GM12891 (cell line): ENCODE data around the gene WDR90.

ENCODE experiments used
- DNase-seq: peaks from one replicate; pipeline ENCODE4 v3.0.0; 2011; ENCODE audit warnings: low spot score; ENCODE audit not compliant: insufficient read length
- FAIRE-seq: peaks from 2 replicates; lab custom pipeline; 2011; peaks lifted over from hg19 to GRCh38; lab: Jason Lieb, UNC
- PAX5 ChIP-seq: IDR thresholded peaks from 2 replicates; pipeline ENCODE4 v1.6.1; 2011; ENCODE audit warnings: low read length, moderate library complexity, mild to moderate bottlenecking; ENCODE audit not compliant: insufficient read depth, severe bottlenecking
- POLR2A ChIP-seq: IDR thresholded peaks from 2 replicates; pipeline ENCODE4 v1.6.1; 2011; ENCODE audit warnings: low read depth, low read length, control low read depth
- POLR2AphosphoS5 ChIP-seq: IDR thresholded peaks from 2 replicates; pipeline ENCODE4 v1.6.1; 2011; ENCODE audit warnings: low read depth, low read length, control low read depth
- POU2F2 ChIP-seq: IDR thresholded peaks from 2 replicates; pipeline ENCODE4 v1.6.1; 2011; ENCODE audit warnings: low read depth, mild to moderate bottlenecking, control low read depth, low read length, moderate library complexity
- SPI1 ChIP-seq: IDR thresholded peaks from 2 replicates; pipeline ENCODE4 v1.6.1; 2011; ENCODE audit warnings: low read depth, low read length, control low read depth
- TAF1 ChIP-seq: IDR thresholded peaks from 2 replicates; pipeline ENCODE4 v1.6.1; 2011; ENCODE audit warnings: low read depth, low read length, control low read depth

Gene WDR90

DNA sequence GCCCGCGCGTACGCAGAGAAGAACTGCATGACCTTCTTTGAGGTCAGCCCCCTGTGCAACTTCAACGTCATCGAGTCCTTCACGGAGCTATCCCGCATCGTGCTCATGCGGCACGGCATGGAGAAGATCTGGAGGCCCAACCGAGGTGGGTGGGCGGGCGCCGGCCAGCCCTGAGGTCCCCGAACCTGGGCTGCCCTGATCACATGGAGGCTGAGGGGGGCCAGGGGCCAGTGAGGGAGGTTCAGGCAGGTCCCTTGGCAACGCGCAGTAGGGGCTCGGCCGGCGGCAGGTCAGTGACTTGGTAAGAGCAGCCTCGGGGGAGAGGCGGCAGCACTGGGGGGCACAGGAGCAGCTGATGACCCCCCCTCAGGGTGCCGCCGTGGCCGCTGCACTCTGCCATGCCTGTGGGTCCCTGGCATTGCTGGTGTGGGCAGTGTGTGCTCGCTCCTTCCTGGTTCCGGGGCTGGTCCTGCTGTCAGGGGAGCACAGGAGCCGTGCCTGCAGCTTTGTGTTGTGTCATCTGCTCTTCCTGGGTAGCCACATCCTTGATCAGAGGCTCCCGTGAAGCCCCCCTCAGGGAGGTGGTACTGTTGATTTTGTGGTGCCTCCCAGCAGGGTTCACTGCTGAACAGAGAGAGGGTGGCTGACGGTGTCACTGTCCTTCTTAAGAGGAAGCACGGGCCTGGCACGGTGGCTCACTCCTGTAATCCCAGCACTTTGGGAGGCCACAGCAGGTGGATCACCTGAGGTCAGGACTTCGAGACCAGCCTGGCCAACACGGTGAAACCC is 23.0 kb upstream of the WDR90 start:
- no peak for FAIRE-seq
- TF ChIP-seq POLR2AphosphoS5 (no peak), SPI1 (no peak), PAX5 (no peak), POLR2A (no peak), TAF1 (no peak), POU2F2 (no peak)
- DNase-seq = no peak

DNA sequence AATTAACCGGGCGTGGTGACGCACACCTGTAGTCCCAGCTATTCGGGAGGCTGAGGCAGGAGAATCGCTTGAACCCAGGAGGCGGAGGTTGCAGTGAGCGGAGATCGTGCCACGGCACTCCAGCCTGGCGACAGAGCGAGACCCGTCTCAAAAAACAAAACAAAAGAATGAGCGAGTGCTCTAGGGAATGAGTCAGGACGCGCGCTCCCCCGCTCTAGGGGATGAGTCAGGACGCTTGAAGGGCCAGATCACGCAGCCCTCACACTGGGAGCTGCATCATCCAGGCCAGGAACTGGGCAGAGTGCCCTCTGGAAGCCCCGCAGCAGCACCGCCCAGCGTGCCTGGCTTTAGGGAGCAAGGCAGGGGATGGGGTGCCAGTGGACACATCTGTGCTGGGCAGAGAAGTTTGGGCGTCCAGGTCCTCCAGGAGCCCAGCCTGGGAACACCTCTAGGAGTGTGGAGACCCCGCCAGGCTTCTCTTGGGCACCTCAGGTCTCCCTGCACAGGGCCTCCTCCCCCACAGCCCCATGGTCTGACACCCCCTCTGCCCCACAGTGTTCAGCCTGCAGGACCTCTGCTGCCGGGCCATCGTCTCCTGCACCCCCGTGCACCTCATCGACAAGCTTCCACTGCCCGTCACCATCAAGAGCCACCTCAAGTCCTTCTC is 22.2 kb upstream of the WDR90 start:
- no peak for FAIRE-seq
- no peak for TF ChIP-seq TAF1
- TF ChIP-seq POU2F2 = no peak
- TF ChIP-seq PAX5 = no peak
- no peak for TF ChIP-seq POLR2AphosphoS5
- TF ChIP-seq SPI1 = no peak
- TF ChIP-seq POLR2A = no peak
- DNase-seq = no peak

GRCh38 chr16:627454-628239 is 21.5 kb upstream of the WDR90 start:
- TF ChIP-seq SPI1 = no peak
- TF ChIP-seq TAF1 = no peak
- TF ChIP-seq POLR2AphosphoS5 = no peak
- TF ChIP-seq POU2F2 = no peak
- no peak for TF ChIP-seq POLR2A
- TF ChIP-seq PAX5 = no peak
- FAIRE-seq = no peak
- no peak for DNase-seq

DNA sequence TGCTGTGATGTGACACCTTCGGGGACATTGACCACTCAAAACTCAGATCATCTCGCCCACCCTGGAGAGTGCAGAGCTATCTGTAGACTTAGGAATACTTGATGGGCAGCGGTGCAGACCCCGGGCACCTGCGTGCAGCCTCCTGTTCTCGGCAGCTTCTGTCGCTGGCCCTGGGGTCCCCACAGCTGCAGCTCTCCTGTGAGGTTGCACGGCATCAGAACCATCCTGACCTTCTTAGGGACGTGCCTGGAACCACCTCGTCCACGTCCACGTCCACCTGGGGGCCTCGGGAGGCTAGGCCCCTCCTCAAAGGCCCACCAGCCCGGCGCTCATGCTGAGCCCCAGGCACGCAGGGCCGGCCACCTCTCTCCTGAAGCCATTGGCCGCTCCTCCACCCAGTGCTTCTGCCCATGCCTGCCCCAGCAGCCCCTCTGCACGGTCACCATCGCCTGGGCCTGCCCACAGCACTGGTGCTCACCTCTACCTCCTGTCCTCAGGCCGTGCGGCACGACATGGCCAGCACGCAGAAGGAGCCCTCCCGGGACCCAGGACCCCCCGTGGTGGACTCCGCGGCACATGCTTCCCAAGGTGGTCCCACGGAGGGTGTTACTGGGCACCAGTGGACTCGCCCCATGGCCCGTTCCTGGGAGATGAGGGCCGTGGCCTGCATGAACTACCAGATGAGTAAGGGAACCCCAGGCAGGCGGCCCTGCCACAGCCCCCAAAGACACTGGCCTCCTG is 20.7 kb upstream of the WDR90 start:
- DNase-seq (no peak), FAIRE-seq (no peak)
- no peak for TF ChIP-seq POLR2A
- no peak for TF ChIP-seq TAF1
- TF ChIP-seq POU2F2 = no peak
- TF ChIP-seq SPI1 = no peak
- no peak for TF ChIP-seq POLR2AphosphoS5
- TF ChIP-seq PAX5 = no peak

DNA sequence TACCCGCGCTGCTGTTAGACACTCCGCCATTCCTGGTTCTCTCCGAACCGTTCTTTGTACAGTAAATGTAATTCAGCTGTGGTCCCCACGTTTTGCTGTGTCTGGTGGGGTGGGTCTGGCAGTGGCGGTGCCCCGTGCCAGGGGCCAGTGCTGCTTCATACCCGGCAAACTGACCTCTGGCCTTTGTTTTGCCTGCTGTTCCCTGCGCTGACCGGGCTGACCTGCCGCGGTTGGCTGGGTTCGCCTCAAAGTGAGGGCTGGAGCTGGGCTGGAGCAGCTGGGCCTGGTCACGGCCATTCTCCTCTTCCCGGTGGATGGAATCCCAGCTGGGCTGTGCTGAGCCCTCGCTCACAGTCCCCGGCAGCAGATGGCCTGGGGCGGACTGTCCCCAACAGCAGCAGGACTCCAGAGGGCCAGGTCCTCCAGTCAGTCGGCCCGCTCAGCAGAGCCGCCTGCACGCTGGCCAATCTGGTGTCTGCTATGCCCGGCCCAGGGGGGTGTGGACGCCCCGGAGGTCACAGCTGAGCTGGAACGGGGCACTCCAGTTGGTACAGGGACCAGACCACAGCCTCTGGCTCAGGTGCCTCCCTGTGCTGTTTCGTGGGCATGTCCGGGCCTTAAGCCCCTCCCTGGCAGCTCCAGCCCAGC is 19.9 kb upstream of the WDR90 start:
- FAIRE-seq = no peak

DNA sequence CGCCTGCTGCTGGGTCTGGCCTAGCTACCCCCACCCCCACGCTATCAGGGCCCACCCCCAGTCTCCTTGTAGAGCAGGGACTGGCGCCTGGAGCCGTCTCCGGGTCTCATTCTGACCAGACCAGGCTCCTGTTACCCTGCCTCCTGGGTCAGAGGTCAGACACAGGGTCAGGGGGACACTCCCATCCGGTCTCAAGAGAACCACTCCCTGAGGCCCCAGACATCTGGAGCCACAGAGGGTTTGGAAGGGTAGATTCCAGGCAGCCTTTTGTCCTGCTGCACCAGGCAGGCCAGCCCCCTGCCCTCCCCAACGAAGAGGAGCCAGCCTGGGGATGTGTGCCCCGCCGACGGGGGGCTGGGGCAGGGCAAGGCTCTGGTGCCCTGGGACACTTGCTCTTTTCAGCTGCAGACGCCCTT is 19.3 kb upstream of the WDR90 start:
- no peak for FAIRE-seq
- TF ChIP-seq POU2F2 (no peak), POLR2AphosphoS5 (no peak), SPI1 (no peak), POLR2A (no peak), TAF1 (no peak), PAX5 (no peak)
- DNase-seq = no peak

More for the DNA sequence above, 19.9 kb upstream of the WDR90 start:
- no peak for DNase-seq
- TF ChIP-seq POU2F2 (no peak), PAX5 (no peak), POLR2A (no peak), TAF1 (no peak), POLR2AphosphoS5 (no peak), SPI1 (no peak)

DNA sequence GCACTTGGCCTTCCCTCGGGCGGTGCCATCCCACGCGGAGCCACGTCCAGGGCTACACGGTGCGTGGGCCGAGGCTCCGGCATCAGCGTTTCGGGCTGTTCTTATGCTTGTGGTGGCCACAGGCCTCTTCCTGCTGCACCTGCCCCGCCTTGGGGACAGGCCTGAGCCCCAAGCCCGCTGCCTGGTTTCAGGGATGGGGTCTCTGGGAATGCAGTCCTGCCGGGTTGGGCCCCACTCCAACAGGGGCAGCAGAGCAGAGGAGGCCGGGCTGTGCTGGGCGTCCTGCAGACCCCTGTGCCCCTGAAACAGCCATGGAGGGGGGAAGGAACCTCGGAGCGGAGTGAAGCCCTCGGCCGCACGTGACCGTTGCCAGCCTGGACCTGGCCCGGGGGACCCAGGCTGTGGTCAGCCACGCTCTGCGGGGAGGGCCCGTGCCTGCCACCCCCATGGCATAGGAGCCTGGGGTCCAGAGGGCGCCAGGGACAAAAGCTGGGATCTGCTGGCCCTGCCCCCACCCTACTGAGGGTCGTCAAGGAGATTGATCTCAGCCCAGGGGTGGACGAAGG is 18.8 kb upstream of the WDR90 start:
- no peak for FAIRE-seq
- TF ChIP-seq TAF1 (no peak), SPI1 (no peak), POLR2AphosphoS5 (no peak), POLR2A (no peak), POU2F2 (no peak), PAX5 (no peak)
- DNase-seq = no peak

DNA sequence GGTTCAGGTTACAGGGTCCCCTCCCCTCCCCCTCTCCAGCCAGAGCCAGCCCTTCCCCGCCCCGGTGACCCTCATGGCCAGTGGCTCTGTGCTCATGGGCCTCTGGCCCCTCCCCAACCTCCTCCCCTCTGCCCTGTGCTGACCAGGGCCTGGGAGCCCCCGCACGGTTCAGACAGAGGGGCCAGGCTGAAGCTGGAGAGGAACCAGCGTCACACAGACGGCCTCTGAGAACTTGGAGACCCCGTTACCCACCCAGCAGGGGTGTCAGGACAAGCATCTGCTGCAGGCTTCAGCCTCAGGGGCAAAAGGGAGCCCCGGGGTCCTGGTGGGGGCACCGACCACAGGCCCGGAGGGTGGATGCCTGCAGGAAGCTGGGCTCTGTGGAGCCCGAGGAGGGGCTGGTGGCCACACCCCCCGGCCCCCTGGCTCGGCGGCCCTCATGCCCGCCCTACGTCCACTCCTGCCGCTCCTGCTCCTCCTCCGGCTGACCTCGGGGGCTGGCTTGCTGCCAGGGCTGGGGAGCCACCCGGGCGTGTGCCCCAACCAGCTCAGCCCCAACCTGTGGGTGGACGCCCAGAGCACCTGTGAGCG is 18.3 kb upstream of the WDR90 start, which contains the start of gene WFIKKN1:
TSS of gene WFIKKN1 (plus strand) at position 171 of the 591 bp plus-strand sequence. CDS start at position 440, 269 bp downstream.
- TF ChIP-seq SPI1 (no peak), POLR2A (no peak), POLR2AphosphoS5 (no peak), PAX5 (no peak), TAF1 (no peak), POU2F2 (no peak)
- no peak for FAIRE-seq
- no peak for DNase-seq
